GM23248 (cell line): Measurements from ENCODE around the gene GABRA6.

Source experiments
- EZH2 ChIP-seq: fragments of 200-600 bp; sonication (generic); IDR thresholded peaks from 2 replicates; pipeline ENCODE4 v1.6.1; 2018; ENCODE audit warnings: antibody characterized with exemption, mild to moderate bottlenecking; ENCODE audit not compliant: insufficient read depth, poor library complexity, severe bottlenecking
- EZH2phosphoT487 ChIP-seq: fragments of 200-600 bp; sonication (generic); IDR thresholded peaks from 2 replicates; pipeline ENCODE4 v1.6.1; 2018; ENCODE audit warnings: antibody characterized with exemption, moderate library complexity, mild to moderate bottlenecking, low read depth; ENCODE audit not compliant: insufficient read depth

DNA sequence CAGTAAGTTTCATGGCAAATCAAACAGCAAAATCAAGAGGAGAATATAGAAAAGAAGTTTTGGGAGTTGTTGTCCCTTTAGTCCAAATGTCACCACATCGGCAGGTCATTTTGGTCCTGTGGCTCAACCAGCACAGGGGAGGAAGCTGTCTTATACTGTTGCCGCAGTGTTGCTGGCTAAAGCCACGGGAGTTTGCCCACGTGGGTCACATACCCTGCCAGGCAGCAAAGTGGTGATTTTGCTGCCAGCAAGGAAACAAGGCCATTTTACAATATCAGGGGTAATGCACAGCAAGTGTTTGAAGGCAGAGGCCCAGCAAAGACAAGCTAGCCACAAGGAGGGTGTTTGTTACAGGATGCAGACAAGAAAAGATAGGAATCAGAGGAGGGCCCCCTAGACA is 14.5 kb downstream of the GABRA6 start:
- TF ChIP-seq EZH2 = no peak
- no peak for TF ChIP-seq EZH2phosphoT487
